K562 treated with DMSO at 1 percent for 4 hours (cell line): ENCODE data around the gene NTSR1. TPM values are rescaled to one million over a fixed set of nuclear protein-coding genes. Genes with fewer than 3 reads are reported as not detected.

ENCODE experiments used
- total RNA-seq: library from RNA; unstranded; fragments of 300-600 nt; gene quantifications from 2 replicates; pipeline ENCODE4 v1.2.3, GENCODE V29; 2022; ENCODE audit not compliant: insufficient read depth

Gene NTSR1
- not detected in 2 replicates for total RNA-seq

GRCh38 chr20:62708591-62709536, at the start of gene NTSR1:
NTSR1 (plus strand) TSS chr20:62708836; CDS start chr20:62709208, 372 bp downstream.

GRCh38 chr20:62804627-62805154, 96.1 kb downstream of the NTSR1 start, which contains the start of gene OGFR:
OGFR (plus strand) TSS chr20:62804835; CDS start chr20:62804860, 25 bp downstream.

Other genes with a start within 250 kb of the NTSR1 start
- 0.38 and 1.4 TPM in 2 replicates for gene GATA5, start 232.8 kb upstream of the NTSR1 start, total RNA-seq
- gene SLCO4A1, start 66.3 kb upstream of the NTSR1 start, total RNA-seq: 3.5 and 4.3 TPM in 2 replicates
- 13.0 and 13.2 TPM in 2 replicates for gene MRGBP, start 87.6 kb downstream of the NTSR1 start, total RNA-seq
- 26.1 TPM in 2 replicates for gene OGFR, start 96.0 kb downstream of the NTSR1 start, total RNA-seq
- 3.0 TPM in 1 of 2 replicates, not detected in the other for gene COL9A3, start 108.2 kb downstream of the NTSR1 start, total RNA-seq
- gene TCFL5, start 153.0 kb downstream of the NTSR1 start, total RNA-seq: 11.4 and 14.8 TPM in 2 replicates
- 20.2 and 28.5 TPM in 2 replicates for gene DIDO1, start 217.7 kb downstream of the NTSR1 start, total RNA-seq
- gene GID8, start 229.3 kb downstream of the NTSR1 start, total RNA-seq: 16.5 and 20.4 TPM in 2 replicates
- gene SLC17A9, start 243.9 kb downstream of the NTSR1 start, total RNA-seq: not detected in 2 replicates